H9 (cell line): Measurements from ENCODE around the gene GNAO1. TPM values are rescaled to one million over a fixed set of nuclear protein-coding genes. Genes with fewer than 3 reads are reported as not detected.

Source experiments
- DNase-seq: peaks from one replicate; pipeline ENCODE4 v3.0.0-alpha.2; 2017
- H2AFZ ChIP-seq: one replicate; pipeline ENCODE4 v1.6.1; 2013; ENCODE audit warnings: mild to moderate bottlenecking, low read length, control low read depth, moderate library complexity
- H2AK5ac ChIP-seq: 2 replicates; pipeline ENCODE4 v1.6.1; 2013; ENCODE audit warnings: low read length, control low read depth, mixed read lengths; ENCODE audit not compliant: insufficient read length
- H2BK120ac ChIP-seq: one replicate; pipeline ENCODE4 v1.6.1; 2013; ENCODE audit warnings: low read depth, mild to moderate bottlenecking, low read length, control low read depth, inconsistent platforms; ENCODE audit not compliant: poor library complexity, severe bottlenecking
- H2BK12ac ChIP-seq: 2 replicates; pipeline ENCODE4 v1.6.1; 2013; ENCODE audit warnings: low read length, control low read depth, mixed read lengths, low read depth; ENCODE audit not compliant: insufficient read length
- H2BK15ac ChIP-seq: 2 replicates; pipeline ENCODE4 v1.6.1; 2013; ENCODE audit warnings: low read depth, low read length, control low read depth
- H2BK20ac ChIP-seq: one replicate; pipeline ENCODE4 v1.6.1; 2013; ENCODE audit warnings: low read depth, mild to moderate bottlenecking, low read length, control low read depth, inconsistent platforms; ENCODE audit not compliant: poor library complexity, severe bottlenecking
- H2BK5ac ChIP-seq: 2 replicates; pipeline ENCODE4 v1.6.1; 2013; ENCODE audit warnings: low read length, control low read depth, mixed read lengths; ENCODE audit not compliant: insufficient read length
- H3K14ac ChIP-seq: 2 replicates; pipeline ENCODE4 v1.6.1; 2013; ENCODE audit warnings: low read length, control low read depth; ENCODE audit not compliant: insufficient read depth
- H3K18ac ChIP-seq: 2 replicates; pipeline ENCODE4 v1.6.1; 2013; ENCODE audit warnings: low read depth, mild to moderate bottlenecking, mixed read lengths, low read length, control low read depth; ENCODE audit not compliant: insufficient read length
- H3K23ac ChIP-seq: 2 replicates; pipeline ENCODE4 v1.6.1; 2013; ENCODE audit warnings: low read length, control low read depth, mixed read lengths, low read depth; ENCODE audit not compliant: insufficient read length
- H3K23me2 ChIP-seq: 2 replicates; pipeline ENCODE4 v1.6.1; 2013; ENCODE audit warnings: low read depth, mild to moderate bottlenecking, mixed read lengths, low read length, control low read depth; ENCODE audit not compliant: insufficient read length, poor library complexity, severe bottlenecking
- H3K27ac ChIP-seq: 2 replicates; pipeline ENCODE4 v1.5.1; 2013; ENCODE audit warnings: low read length, control low read depth, mixed read lengths, low read depth; ENCODE audit not compliant: insufficient read length
- H3K27me3 ChIP-seq: 2 replicates; pipeline ENCODE4 v1.6.1; 2013; ENCODE audit warnings: low read length, control low read depth, inconsistent platforms; ENCODE audit not compliant: insufficient read depth
- H3K4ac ChIP-seq: 2 replicates; pipeline ENCODE4 v1.6.1; 2013; ENCODE audit warnings: low read depth, mild to moderate bottlenecking, control low read depth, inconsistent platforms, low read length, moderate library complexity
- H3K4me1 ChIP-seq: 2 replicates; pipeline ENCODE4 v1.6.1; 2013; ENCODE audit warnings: low read length, control low read depth, inconsistent platforms; ENCODE audit not compliant: insufficient read depth
- H3K4me2 ChIP-seq: 2 replicates; pipeline ENCODE4 v1.6.1; 2013; ENCODE audit warnings: low read length, control low read depth, mixed read lengths; ENCODE audit not compliant: insufficient read length, insufficient read depth
- H3K56ac ChIP-seq: 2 replicates; pipeline ENCODE4 v1.6.1; 2013; ENCODE audit warnings: low read depth, mild to moderate bottlenecking, mixed read lengths, low read length, control low read depth; ENCODE audit not compliant: insufficient read length
- H3K79me1 ChIP-seq: 2 replicates; pipeline ENCODE4 v1.6.1; 2013; ENCODE audit warnings: low read depth, mild to moderate bottlenecking, moderate library complexity, low read length, control low read depth, inconsistent platforms; ENCODE audit not compliant: insufficient read depth, poor library complexity, severe bottlenecking
- H3K79me2 ChIP-seq: 2 replicates; pipeline ENCODE4 v1.6.1; 2013; ENCODE audit warnings: low read length, control low read depth, inconsistent platforms; ENCODE audit not compliant: insufficient read depth
- H3K9ac ChIP-seq: 2 replicates; pipeline ENCODE4 v1.6.1; 2013; ENCODE audit warnings: low read length, control low read depth, mixed read lengths; ENCODE audit not compliant: insufficient read length; ENCODE audit errors: extremely low read depth
- H3K9me3 ChIP-seq: one replicate; pipeline ENCODE4 v1.6.1; 2013; ENCODE audit warnings: low read depth, low read length, inconsistent platforms; ENCODE audit not compliant: control insufficient read depth
- H3T11ph ChIP-seq: one replicate; pipeline ENCODE4 v1.6.1; 2013; ENCODE audit warnings: mild to moderate bottlenecking, low read length, control low read depth, inconsistent platforms
- H4K20me1 ChIP-seq: one replicate; pipeline ENCODE4 v1.6.1; 2013; ENCODE audit not compliant: control insufficient read depth, insufficient read length, insufficient read depth
- H4K5ac ChIP-seq: 2 replicates; pipeline ENCODE4 v1.6.1; 2013; ENCODE audit warnings: low read depth, mild to moderate bottlenecking, mixed read lengths, low read length, control low read depth; ENCODE audit not compliant: insufficient read length
- H4K8ac ChIP-seq: replicated peaks from 2 replicates; pipeline ENCODE4 v1.6.1; 2013; ENCODE audit warnings: low read length, control low read depth, mixed read lengths, low read depth; ENCODE audit not compliant: insufficient read length
- H4K91ac ChIP-seq: 2 replicates; pipeline ENCODE4 v1.6.1; 2013; ENCODE audit warnings: low read depth, mild to moderate bottlenecking, moderate library complexity, mixed read lengths, low read length, control low read depth; ENCODE audit not compliant: insufficient read length
- H3K27ac Mint-ChIP-seq, 3 experiments: 2 replicates in 2 of 3; 3 replicates in 1 of 3; pipeline ENCODE4 v1.8.0; 2020 to 2021; ENCODE audit warnings: mixed read lengths in 3 of 3, mild to moderate bottlenecking in 1 of 3, moderate library complexity in 1 of 3
- H3K27me3 Mint-ChIP-seq: 2 replicates; pipeline ENCODE4 v1.8.0; 2021; ENCODE audit warnings: low read depth, mild to moderate bottlenecking, moderate library complexity, mixed read lengths
- H3K36me3 Mint-ChIP-seq, 3 experiments: 2 replicates in 2 of 3; 3 replicates in 1 of 3; pipeline ENCODE4 v1.8.0; 2020 to 2021; ENCODE audit warnings: low read depth in 3 of 3, mixed read lengths in 3 of 3; ENCODE audit not compliant: insufficient read depth in 1 of 3
- H3K4me1 Mint-ChIP-seq, 2 experiments: 2 replicates each; pipeline ENCODE4 v1.8.0; 2020; ENCODE audit warnings: mixed read lengths in 2 of 2
- H3K4me3 Mint-ChIP-seq, 2 experiments: 2 replicates in 1 of 2; 3 replicates in 1 of 2; pipeline ENCODE4 v1.8.0; 2020 to 2021; ENCODE audit warnings: mild to moderate bottlenecking in 2 of 2, mixed read lengths in 2 of 2, moderate library complexity in 1 of 2
- H3K9me3 Mint-ChIP-seq, 2 experiments: 2 replicates in 1 of 2; 3 replicates in 1 of 2; pipeline ENCODE4 v1.8.0; 2020; ENCODE audit warnings: mild to moderate bottlenecking in 2 of 2, mixed read lengths in 2 of 2, moderate library complexity in 1 of 2
- WGBS: extraction: QIAGEN DNeasy Blood & Tissue Kit; methylation state at CpG from one replicate; pipeline ENCODE4 v1.1.7; 2013; ENCODE audit warnings: missing lambda C conversion rate, low lambda C conversion rate, mixed read lengths; ENCODE audit not compliant: insufficient read length; ENCODE audit errors: extremely low coverage; 5-methylcytosine and 5-hydroxymethylcytosine counted together
- total RNA-seq: library from RNA; stranded (reverse); gene quantifications from 2 replicates; pipeline ENCODE4 v1.2.1, GENCODE V29; 2021
- TF ChIP-seq, protein P1 (sequence below): fragments of 200-600 bp; sonication (generic); conservative IDR thresholded peaks from 3 replicates; pipeline ENCODE4 v1.8.0; 2021; ENCODE audit warnings: antibody characterized with exemption, mild to moderate bottlenecking

The GNAO1 gene
- total RNA-seq, 1 experiment from 2014 or later = 16.9 TPM

DNA sequence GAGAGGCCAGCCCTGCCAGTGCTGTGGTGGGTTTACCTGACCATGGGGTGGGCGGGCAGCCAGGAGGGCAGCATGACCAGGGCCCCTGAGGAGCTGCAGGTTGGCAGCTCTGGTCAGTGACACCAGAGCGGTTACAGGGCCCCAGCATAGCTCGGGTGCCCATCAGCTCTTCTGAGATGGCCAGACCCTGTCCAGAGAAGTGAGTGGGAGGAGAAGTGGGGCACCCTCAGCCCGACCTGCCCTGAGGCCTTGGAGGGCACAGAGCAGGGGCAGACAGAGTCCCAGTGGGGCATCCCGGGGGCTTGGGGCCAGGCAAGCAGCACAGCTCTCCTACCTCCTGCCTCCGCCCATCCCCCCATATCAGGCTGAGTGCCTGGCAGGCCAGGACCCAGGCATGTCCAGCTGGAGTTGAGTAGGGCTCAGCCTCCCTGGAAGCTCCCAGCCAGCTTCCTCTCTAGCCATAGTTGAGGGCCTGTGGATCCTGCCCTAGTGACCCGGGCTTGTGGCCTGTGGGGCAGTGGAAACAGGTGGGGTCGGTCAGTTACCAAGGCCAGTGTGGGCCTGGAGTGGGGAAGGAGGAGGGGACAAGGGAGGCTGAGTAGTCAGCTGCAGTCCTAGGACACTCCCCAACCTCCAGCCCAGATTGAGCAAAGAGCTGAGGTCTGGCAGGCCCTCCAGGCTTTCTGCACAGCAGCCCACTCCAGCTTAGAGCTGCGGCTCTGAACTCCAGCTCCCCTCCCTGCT, 150.5 kb downstream of the GNAO1 start:
- Histone ChIP-seq H3K18ac (no peak overlapping the region), H3K79me2 (no peaks in the 10 kb centered on the region), H2AK5ac (no peak overlapping the region), H3K23ac (no peak overlapping the region), H2BK5ac (no peak overlapping the region), H3K79me1 (no peaks in the 10 kb centered on the region), H3K9me3 (no peaks in the 10 kb centered on the region), H3K27me3 (no peaks in the 10 kb centered on the region), H4K20me1 (no peaks in the 10 kb centered on the region), H2AFZ (no peak overlapping the region), H2BK20ac (no peak overlapping the region), H3T11ph (no peak overlapping the region), H3K4me1 (no peaks in the 10 kb centered on the region), H3K27ac (no peak overlapping the region), H3K56ac (no peak overlapping the region), H3K14ac (no peak overlapping the region; the same call in 1 of the 2 replicates), H2BK15ac (no peak overlapping the region), H3K9ac (no peak overlapping the region), H2BK12ac (no peak overlapping the region), H4K8ac (no peak overlapping the region), H3K4me2 (no peak overlapping the region), H3K4ac (no peak overlapping the region), H4K5ac (no peak overlapping the region), H3K23me2 (peaks cover 5% of the 10 kb centered on the region), H4K91ac (no peak overlapping the region), H2BK120ac (no peak overlapping the region)
- Mint-ChIP-seq H3K27ac (no peak overlapping the region), H3K4me1 (no peaks in the 10 kb centered on the region), H3K4me3 (no peak overlapping the region), H3K9me3 (no peaks in the 10 kb centered on the region; a peak in 1 of 5 replicates), H3K36me3 (peaks cover 0 to 3% (median 0%) of the 10 kb centered on the region in 3 experiments; a peak in 3 of 7 replicates), H3K27me3 (no peaks in the 10 kb centered on the region)
- no CpG with 5 or more reads among the region's 9 CpGs for WGBS
- no peak for DNase-seq
- TF ChIP-seq, protein P1, sequence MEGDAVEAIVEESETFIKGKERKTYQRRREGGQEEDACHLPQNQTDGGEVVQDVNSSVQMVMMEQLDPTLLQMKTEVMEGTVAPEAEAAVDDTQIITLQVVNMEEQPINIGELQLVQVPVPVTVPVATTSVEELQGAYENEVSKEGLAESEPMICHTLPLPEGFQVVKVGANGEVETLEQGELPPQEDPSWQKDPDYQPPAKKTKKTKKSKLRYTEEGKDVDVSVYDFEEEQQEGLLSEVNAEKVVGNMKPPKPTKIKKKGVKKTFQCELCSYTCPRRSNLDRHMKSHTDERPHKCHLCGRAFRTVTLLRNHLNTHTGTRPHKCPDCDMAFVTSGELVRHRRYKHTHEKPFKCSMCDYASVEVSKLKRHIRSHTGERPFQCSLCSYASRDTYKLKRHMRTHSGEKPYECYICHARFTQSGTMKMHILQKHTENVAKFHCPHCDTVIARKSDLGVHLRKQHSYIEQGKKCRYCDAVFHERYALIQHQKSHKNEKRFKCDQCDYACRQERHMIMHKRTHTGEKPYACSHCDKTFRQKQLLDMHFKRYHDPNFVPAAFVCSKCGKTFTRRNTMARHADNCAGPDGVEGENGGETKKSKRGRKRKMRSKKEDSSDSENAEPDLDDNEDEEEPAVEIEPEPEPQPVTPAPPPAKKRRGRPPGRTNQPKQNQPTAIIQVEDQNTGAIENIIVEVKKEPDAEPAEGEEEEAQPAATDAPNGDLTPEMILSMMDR = no peak
